Left kidney (tissue), 2 donors: ENCODE results near the gene FHIT. TPM values are rescaled to one million over a fixed set of nuclear protein-coding genes. Genes with fewer than 3 reads are reported as not detected.

ENCODE experiments used
- DNase-seq: peaks from one replicate; pipeline ENCODE4 v3.0.0-alpha.2; 2013
- polyA plus RNA-seq: library from polyadenylated mRNA; unstranded; fragments of 120-200 nt; gene quantifications from one replicate; pipeline ENCODE4 v1.2.1, GENCODE V29; 2013; ENCODE audit not compliant: insufficient read length

Gene FHIT
- polyA plus RNA-seq, 1 donor, result 25.0 TPM

DNA sequence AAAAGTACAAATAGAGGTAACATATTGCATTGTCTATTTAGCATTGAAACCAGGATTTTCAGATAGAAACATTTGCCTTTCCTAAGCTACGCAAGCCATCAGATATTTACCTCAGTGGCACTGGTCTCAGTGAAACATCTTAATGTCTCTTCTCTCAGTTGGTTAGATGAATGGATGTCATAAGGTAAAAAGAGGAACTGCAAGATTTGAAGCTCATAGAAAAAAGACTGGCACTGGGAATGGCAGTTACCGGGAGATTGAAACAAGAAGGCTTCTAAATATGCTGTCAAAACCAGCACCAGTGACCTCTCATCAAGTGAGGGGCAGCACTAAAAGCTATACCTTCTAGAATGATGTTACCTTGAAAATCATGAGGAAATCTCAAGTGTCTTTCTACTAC is 486.4 kb downstream of the FHIT start:
- no peak for DNase-seq

DNA sequence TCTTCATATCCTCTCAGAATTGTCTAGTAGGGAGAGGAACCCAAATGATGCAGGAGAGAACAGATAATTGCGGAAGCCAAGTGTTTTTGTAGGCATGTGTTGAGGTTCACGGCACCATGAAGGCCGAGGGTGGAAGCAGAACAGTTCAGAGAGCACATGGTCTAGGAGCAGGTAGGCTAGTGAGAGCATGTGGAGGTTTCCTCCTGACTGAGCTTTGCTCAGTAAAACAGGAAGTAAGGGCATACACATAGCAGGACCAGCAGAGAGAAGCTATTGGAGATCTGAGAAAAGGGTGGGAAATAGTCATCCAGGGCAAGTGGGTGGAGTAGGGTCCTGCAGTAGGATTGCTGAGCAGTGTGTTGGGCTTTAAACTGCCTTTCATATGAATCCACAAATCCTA is 491.1 kb downstream of the FHIT start:
- DNase-seq, result no peak

DNA sequence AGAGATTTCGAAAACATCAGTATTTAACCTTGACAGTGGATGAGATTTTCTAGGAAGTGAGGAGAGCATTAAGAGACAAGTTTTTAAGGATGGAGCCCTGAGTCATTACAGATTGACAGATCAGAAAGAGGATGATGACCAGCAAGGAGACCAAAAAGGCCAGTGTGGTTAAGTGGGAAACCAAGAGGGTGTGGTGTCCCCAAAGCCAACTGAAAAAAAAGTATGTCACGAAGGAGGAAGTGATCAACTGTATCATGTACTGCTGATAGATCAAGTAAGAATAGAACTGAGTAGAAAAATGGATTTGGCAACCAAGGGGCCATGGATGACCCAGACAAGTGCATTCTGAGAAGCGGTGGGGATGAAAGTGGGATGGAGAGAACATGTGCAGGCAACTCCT is 491.8 kb downstream of the FHIT start:
- no peak for DNase-seq

DNA sequence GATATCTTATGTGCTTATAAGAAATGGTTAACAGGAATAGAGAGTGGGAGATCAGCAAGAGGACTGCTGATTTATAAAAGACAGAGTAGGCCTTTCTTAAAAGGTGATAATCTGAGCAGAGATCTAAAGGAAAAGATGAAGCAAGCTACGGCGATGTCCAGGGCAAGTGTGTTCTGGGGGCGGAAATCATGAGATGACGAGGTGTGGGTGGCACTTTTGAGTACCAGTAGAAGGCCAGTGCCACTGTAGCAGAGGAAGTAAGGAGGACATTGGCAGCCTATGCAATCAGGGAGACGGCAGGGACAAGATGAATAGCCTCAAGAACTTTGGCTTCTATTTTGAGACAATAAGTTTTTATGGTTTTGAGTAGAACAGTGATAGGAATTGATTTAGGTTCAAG is 492.4 kb downstream of the FHIT start:
- DNase-seq, result no peak

DNA sequence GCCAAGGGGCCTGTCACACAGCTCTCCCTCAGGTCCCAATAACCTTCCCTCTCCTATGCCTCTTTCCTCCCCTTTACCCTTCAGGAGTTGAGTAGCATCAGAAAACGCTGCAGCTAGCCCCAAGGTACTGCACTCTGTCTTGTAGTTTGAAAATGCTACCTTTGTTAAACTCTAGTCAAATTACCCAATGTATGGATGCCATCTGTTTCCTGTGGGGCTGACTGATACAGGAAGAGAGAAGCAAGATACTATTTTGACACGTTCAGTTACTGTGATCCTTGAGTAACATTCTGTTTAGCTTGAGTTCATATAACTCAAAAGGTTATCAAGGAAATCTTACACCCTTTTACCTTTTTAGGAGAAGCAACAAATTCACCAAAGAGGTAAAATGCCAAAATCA is 493.1 kb downstream of the FHIT start:
- DNase-seq, result no peak

DNA sequence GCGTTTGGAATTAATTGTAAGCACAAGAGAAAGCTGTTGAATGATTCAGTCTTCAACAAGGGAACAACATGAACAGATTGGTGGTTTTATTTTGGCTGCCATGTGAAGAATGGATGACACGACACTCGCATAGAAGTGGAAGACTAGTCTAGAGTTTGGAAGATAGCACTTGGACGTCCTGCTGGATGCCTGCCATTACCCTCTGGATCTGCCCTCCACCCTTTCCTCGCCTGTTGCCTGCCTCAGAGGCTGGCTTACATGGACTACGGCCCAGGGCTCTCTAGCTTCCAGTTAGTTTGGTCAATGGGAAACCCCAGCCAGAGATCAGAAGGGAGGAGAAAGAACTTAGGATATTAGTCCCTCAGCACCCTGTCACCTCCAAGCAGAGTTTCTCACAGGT is 493.5 kb downstream of the FHIT start:
- DNase-seq, result no peak

DNA sequence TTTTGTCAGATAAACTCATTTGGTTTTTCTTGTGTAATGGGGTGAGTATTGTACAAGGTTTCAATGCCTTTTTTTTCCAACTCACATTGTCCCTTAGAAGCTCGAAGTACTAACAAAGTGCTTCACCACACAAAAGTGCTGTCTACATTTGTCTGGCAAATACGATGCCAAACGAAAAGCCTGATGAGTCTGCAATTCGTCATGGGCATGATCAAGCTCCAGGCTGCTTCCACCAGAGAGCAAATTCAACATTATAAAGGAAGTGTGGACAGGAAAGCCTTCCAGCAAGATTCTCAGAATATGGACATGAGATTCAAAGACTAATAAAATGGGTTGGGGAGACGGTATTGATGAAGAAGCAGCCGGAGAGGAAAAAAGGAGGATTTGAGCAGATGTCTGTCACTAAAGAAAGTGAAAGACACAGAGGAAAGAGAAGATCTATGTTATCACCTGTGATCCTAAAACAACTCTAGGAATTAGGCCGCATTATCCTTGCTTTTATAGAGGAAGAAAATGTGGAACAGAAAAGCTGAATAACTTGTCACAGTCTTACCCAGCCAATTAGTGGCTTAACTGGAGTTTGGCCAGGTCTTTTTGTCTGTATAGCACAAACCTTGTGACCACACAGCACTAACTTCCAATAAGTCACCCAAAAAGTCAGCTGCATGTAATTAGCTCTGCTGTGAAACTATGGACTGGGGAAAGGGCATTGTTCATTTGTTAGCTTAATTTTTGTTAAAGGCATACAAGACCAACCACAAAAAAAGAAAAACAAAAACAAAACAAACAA is 494.8 kb downstream of the FHIT start:
- no peak for DNase-seq

DNA sequence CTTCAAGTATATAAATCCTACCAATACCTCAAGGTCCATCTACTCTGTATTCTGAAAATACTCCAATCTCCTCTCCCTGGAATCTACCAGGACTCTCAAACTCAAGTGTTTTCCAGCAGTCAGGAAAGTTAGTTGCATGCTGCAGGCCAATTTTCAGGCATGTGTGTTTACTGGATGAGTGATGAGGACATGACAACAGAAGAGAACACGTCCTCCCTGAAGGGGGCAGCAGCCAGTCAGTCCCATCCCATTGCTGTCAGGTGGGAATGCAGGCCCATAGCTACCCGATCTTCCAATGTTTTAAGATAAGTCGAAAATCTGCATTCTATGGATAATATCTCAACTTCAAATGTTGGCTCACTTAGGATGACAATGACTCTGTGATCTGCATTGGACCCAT is 496.2 kb downstream of the FHIT start:
- no peak for DNase-seq

DNA sequence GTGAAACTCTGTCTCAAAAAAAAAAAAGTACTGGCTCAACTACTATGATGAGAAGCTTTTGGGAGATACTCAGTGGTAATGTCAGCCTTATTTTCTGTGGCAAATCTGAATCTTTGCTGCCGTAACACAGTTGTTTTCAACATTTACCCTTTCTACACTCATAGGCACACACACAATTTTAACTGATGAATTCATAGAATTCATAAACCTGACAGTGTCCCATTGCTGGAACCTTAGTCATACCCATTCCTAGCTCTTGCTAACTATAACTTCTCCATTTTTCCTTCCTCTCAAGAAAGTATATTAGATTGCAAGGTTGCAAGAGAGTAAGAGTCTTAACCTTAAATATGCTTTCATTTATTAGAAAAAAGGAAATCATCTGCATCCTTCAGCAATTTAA is 496.6 kb downstream of the FHIT start:
- DNase-seq, result no peak

DNA sequence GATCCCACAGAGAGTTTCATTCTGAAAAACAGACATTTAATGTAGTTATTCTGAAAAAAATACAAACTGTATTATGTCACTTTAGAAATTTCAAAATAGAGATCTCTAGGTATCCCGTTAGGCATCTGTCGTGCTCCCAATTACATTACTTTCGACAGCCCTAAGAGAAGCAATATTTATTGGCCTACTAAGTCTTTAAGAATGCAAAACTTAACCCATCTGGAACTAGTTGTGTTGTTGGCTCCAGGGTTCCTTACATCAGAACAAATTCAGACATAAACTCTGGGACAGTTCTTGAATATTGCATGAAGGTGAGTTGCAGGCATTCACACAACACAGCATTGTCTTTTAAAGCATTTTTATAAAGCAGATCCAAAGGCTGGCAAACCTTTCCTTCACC is 498.4 kb downstream of the FHIT start:
- DNase-seq, result no peak

DNA sequence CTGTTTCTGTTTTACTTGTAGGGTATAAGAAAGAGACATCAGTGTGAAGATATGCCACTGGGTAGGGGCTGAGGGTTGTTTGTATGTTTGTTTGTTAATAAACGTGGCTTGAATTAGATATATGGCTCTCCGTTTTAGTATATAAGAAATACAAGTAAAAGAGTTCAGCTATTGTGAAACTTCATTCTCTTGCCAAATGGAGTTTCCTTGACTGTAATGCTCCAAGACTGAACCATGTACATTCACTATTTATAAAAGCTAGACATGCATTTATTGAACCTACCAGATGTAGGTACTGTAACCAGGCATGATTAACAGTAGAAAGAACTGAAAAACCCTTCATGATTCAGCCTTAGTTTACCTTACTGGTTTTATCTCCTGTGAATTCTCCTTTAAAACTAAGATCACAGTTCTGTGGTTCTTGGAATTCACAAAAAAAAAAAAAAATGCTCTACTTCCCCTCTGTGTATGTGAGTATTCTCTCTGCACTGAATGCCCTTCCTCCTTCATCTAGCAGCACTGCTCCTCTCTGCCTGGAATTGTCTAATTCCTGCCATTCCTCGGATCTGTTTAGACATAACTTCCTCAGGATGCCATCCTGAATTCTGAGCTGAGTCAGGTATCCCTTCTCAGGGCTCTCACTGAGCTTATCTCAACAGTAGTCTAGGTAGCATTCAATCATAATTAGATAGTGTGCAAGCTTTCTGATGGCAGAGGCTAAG is 504.4 kb downstream of the FHIT start:
- no peak for DNase-seq

DNA sequence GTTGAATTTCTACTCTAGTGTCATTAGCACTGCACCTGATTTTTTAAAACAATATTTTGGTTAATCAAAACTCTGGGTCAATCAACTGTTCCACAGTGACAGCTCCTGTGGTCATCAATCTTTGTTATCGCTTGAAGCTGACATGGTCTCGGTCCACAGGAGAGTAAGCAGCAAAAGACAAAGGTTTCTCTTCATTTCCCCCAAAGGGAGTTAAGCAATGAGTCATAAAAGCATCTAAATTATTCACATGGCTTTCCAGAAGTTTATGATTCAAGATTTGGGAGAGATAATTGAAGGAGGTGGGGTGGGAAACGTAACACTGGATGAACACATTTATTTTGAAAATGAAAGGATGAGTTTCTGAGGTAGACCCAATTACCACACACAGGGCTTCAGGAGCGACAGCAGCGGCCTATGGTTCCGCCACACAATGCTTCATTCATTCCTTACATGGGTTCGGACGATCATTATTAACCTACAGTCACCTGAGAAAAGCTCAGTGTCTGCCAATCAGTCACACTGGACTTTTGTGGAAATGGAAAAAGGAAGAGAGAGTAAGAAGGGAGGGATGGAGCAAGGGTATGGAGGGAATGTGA is 505.1 kb downstream of the FHIT start:
- DNase-seq, result no peak

DNA sequence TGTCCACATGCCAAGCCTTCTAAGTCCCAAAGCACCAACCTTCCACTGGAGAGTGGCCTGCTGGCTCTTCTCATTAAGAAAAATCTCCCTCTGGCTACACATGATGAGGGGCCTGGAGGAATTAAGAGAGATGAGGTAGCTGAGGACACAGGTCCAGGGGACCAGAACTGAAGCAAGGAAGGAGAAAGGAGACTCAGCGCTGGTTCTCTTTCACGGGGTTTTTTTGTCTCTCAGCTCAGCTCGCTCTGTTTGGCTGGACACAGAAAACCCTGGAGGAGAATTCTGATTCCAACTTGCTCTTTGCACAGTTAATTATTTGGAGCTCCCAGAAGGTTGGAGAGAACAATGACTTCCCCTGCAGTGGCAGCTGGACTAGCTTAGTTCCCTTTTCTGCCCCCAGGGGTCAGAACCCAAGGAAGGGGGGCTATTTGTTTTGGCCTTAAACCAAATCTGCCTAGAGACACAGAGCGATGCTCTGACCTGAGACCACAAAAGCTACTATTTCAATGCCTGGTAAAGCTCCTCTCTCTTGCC is 507.6 kb downstream of the FHIT start:
- peak; percentile 81 for DNase-seq

DNA sequence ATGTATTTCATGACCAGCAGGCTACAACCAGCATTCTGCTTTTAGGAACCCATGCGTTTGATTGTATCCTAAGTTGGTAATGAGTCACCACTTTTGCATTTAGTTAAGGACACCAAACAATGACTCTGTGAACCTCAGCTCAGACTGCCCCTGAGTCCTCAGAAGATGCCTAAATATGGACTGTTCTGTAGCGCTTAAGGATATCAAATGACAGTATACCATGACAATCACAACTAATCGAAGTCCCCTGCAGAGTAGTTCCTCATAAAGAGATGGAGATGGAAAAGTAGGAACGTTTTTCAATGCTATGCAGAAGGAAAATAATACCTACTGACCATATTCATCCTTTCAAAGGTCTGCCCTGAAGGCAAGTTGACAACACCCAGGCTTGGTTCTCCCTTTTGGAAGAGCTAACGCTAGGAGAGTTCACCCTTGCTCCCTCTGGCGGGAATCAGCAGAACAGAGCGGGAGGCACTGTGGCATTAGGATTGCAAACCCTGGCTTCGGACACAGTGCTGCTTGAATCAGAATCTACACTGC is 508.6 kb downstream of the FHIT start:
- DNase-seq, result no peak

DNA sequence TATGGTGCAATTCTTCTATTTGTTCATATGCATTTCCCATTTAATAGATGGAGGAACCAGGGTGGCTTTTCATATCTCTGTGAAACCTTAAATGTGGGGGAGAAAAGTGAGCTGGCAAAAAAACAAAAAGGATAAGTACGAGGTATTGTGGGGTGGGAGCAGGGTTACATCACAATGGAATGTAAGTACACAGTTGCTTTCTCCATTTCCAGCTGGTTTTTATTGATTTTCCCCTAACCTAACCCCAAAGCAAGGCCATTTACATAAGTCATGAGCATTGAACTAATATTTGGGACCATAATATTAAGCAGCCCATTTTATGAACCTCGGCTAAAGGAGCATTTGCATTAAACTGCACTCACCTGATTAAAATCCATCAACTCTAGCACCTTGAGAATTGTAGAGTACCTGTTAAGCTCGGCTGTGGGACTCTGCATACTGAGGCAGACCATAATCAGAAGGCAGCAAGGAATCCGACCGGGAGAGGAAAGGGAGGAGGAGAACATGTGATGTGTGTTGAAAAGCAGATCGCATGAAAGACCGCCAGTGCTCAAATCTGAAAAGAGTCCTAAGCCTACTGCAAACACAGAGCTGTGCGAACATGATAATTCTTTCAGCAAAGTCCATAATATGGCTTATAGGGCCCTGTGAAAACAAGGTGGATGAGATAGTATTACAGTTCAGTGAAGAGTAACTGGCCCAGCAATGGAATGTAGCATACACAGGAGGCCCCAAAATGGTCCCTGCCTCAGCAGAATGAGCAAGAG is 513.4 kb downstream of the FHIT start:
- DNase-seq, result no peak

DNA sequence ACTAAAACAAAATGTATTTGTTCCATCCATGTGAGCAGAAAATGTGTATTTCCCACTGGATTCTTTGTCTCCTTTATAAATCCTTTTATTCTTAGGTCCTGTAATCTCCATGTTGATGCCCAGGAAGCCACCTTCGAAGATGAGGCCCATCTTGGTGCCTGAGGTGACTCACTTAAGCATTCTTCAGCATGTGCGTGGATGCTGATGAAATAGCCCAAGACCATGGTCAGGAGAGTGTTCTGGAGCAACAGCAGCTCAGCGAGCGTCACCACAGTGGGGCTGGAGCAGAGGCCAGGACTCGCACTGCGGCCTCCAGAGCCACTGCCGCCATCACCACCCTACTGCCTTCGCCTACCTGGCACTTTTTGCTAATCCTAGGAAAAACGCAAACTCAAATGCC is 520.9 kb downstream of the FHIT start:
- no peak for DNase-seq

DNA sequence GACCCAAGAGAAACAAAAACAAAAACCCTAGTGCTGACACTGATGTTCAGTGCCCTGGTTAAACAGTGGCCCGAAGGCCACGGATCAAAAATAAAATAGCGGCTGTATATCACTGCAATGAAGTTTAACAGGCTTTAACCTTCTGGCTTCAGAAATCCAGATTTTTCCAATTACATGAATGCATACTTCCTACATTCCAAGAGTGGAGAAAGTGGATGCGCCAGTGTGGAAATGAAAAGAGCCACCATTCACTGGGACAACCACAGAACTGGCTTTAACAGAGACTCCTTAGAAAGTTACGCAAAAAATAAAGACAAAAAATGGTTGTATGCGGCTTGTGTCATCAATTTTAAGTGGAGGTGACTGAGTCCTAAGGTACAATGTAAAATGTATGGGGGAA is 522.2 kb downstream of the FHIT start:
- DNase-seq, result no peak

DNA sequence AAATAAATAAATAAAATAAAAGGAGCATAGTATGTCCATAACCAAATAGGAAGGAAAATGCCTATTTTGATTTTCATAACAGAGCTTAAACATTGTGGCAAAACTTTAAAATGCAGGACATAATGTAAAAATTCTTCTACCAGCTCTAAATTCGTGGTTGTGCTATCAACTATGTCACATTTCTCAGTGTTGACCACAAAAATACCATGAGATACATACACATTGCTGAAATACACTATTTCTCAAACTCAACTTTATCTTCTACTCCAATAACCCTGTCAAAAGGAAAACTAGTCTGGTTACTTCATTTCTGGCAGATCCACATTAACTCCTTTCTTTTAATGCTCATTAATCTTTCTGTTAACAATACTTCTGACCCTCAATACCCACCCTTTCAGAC is 523.2 kb downstream of the FHIT start:
- no peak for DNase-seq

DNA sequence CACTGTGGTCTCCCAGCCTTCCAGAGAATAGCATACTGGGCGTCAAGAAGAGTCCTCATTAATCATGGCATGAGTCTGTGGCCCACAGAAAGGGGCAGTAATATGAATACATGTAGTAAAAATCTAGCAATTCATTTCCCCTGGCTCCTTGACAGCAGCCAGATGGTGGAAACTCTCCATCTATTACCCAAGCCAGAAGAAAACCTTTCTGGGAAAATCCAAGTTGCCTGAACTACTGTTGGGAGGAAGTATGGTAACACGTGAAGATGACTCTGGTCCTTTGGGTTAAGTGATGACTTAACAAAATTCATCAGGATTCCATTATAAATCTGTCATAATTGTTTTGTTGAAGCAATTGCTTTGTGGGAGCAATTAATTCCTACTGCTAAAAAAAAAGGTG is 530.5 kb downstream of the FHIT start:
- no peak for DNase-seq

DNA sequence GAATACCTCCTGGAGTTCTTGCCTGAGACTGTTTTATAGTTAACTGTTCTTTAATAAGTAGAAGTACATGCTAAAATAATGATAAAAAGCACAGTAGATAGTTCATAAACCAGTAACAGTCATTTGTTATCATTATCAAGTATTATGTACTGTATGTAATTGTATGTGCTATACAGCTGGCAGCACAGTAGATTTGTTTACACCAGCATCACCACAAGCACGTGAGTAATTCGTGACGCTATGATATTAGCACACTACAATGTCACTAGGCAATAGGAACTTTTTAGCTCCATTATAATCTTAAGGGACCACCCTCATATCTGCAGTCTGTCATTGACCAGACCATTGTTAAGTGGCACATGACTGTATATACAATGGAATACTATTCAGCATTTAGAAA is 534.7 kb downstream of the FHIT start:
- no peak for DNase-seq

DNA sequence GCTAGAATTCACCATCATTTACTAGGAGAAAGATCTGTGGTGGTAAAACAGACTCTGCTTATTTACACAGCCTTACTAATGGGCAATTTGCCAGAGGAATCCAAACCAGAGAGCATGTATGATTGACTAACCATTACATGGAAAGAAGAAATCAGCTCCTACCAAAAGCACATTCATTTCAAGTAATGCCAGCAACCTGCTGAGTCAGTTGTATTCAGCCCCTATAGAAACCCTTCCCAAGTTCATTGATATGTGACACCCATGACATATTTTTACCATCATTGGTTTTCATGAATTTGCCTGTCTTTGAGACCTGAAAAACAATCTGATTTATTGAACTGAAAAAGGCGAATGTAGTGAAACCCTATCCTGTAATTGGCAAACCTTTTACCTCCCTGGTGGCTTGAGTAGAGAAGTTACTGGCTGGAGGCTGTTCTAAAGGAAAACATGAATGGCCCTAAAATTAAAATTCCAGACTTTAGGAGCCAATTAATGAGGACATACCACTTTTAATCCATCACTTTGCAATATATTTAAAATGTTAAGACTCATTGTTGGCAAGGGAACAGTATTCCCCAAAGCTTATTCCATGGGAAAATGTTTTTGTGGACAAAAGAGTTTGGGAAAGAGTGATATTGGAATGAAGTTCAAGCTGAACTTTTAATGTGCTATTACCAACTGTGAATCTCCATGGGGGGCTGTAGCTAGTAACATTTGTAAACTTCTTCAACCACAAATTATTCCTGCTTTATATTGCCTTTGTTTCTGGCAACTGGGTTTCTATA is 542.9 kb downstream of the FHIT start:
- no peak for DNase-seq
